Neural cell (in vitro differentiated cells): Measurements from ENCODE around the gene CCT5. TPM values are rescaled to one million over a fixed set of nuclear protein-coding genes. Genes with fewer than 3 reads are reported as not detected.

ENCODE experiments used
- H2AFZ ChIP-seq: fragments of 200-600, 300-800 bp; sonication (generic), shearing (Covaris generic); 2 replicates; pipeline ENCODE4 v1.6.0; 2014; ENCODE audit warnings: low read depth, mild to moderate bottlenecking, antibody characterized with exemption, low read length, moderate library complexity
- H3F3A ChIP-seq: fragments of 200-600 bp; shearing (Covaris generic); 2 replicates; pipeline ENCODE4 v1.6.1; 2016; ENCODE audit warnings: mild to moderate bottlenecking, moderate library complexity, mixed read lengths, antibody characterized with exemption, low read length; ENCODE audit not compliant: insufficient read depth, poor library complexity, severe bottlenecking
- H3K27ac ChIP-seq: fragments of 200-600, 300-800 bp; sonication (generic), shearing (Covaris generic); 2 replicates; pipeline ENCODE4 v1.5.1; 2014; ENCODE audit warnings: mild to moderate bottlenecking, low read length, moderate library complexity
- H3K27me3 ChIP-seq: fragments of 300-800, 200-600 bp; sonication (generic), shearing (Covaris generic); 2 replicates; pipeline ENCODE4 v1.6.0; 2014; ENCODE audit warnings: mild to moderate bottlenecking, low read depth, low read length, moderate library complexity; ENCODE audit not compliant: insufficient read depth
- H3K36me3 ChIP-seq: fragments of 300-800, 200-600 bp; sonication (generic), shearing (Covaris generic); 2 replicates; pipeline ENCODE4 v1.5.1; 2014; ENCODE audit warnings: mild to moderate bottlenecking, antibody characterized with exemption, low read length, moderate library complexity; ENCODE audit not compliant: insufficient read depth
- H3K4me2 ChIP-seq: fragments of 300-800, 200-600 bp; sonication (generic), shearing (Covaris generic); 2 replicates; pipeline ENCODE4 v1.6.0; 2014; ENCODE audit warnings: mild to moderate bottlenecking, low read length
- H3K4me3 ChIP-seq: fragments of 300-800, 200-600 bp; sonication (generic), shearing (Covaris generic); 2 replicates; pipeline ENCODE4 v1.5.1; 2014; ENCODE audit warnings: mild to moderate bottlenecking, low read length, moderate library complexity
- H3K79me2 ChIP-seq: fragments of 200-600 bp; shearing (Covaris generic); replicated peaks from 2 replicates; pipeline ENCODE4 v1.6.0; 2014; ENCODE audit warnings: mild to moderate bottlenecking, low read length, moderate library complexity; ENCODE audit not compliant: insufficient read depth
- H3K9ac ChIP-seq: fragments of 300-800, 200-600 bp; sonication (generic), shearing (Covaris generic); 2 replicates; pipeline ENCODE4 v1.6.1; 2016; ENCODE audit warnings: mild to moderate bottlenecking, low read length, mixed read lengths
- H3K9me2 ChIP-seq: fragments of 200-600 bp; shearing (Covaris generic); 2 replicates; pipeline ENCODE4 v1.6.1; 2016; ENCODE audit warnings: mild to moderate bottlenecking, low read length, mixed read lengths; ENCODE audit not compliant: insufficient read depth
- H3K9me3 ChIP-seq: fragments of 200-600, 300-800 bp; sonication (generic), shearing (Covaris generic); 2 replicates; pipeline ENCODE4 v1.6.1; 2016; ENCODE audit warnings: mild to moderate bottlenecking, mixed run types, low read length, moderate library complexity, mixed read lengths
- H4K20me1 ChIP-seq: fragments of 200-600 bp; shearing (Covaris generic); 2 replicates; pipeline ENCODE4 v1.6.1; 2016; ENCODE audit warnings: mild to moderate bottlenecking, mixed run types; ENCODE audit not compliant: insufficient read depth
- EP300 ChIP-seq: fragments of 450-650 bp; conservative IDR thresholded peaks from 2 replicates; pipeline ENCODE4 v1.6.1; 2014; ENCODE audit warnings: antibody characterized with exemption, mild to moderate bottlenecking, moderate library complexity; ENCODE audit not compliant: poor library complexity, severe bottlenecking
- EZH2 ChIP-seq: fragments of 200-600, 300-800 bp; shearing (Covaris generic), sonication (generic); IDR thresholded peaks from 2 replicates; pipeline ENCODE4 v1.6.1; 2014; ENCODE audit warnings: antibody characterized with exemption, low read length, borderline replicate concordance, mild to moderate bottlenecking; ENCODE audit not compliant: insufficient read depth, poor library complexity, severe bottlenecking
- MXI1 ChIP-seq: fragments of 450-650 bp; conservative IDR thresholded peaks from 2 replicates; pipeline ENCODE4 v1.6.1; 2014; ENCODE audit warnings: antibody characterized with exemption, mild to moderate bottlenecking; ENCODE audit not compliant: poor library complexity, severe bottlenecking
- POLR2AphosphoS5 ChIP-seq: IDR thresholded peaks from 2 replicates; pipeline ENCODE4 v1.6.1; 2012
- RAD21 ChIP-seq: fragments of 450-650 bp; conservative IDR thresholded peaks from 2 replicates; pipeline ENCODE4 v1.6.1; 2014; ENCODE audit warnings: antibody characterized with exemption, mild to moderate bottlenecking, moderate library complexity
- REST ChIP-seq: IDR thresholded peaks from 2 replicates; pipeline ENCODE4 v1.6.1; 2012; ENCODE audit warnings: borderline replicate concordance
- SMC3 ChIP-seq: fragments of 450-650 bp; conservative IDR thresholded peaks from 2 replicates; pipeline ENCODE4 v1.6.1; 2014; ENCODE audit warnings: antibody characterized with exemption, mild to moderate bottlenecking, moderate library complexity; ENCODE audit not compliant: poor library complexity
- TAF1 ChIP-seq: IDR thresholded peaks from 2 replicates; pipeline ENCODE4 v1.6.1; 2012; ENCODE audit warnings: low read depth
- polyA plus RNA-seq: library from polyadenylated mRNA; depleted of rRNA; stranded (reverse); fragments of >200 nt; gene quantifications from 2 replicates; pipeline ENCODE4 v1.2.3, GENCODE V29; 2014
- TF ChIP-seq, protein P1 (sequence below): fragments of 450-650 bp; IDR thresholded peaks from 2 replicates; pipeline ENCODE4 v1.5.1; 2014; ENCODE audit warnings: antibody characterized with exemption, mild to moderate bottlenecking, moderate library complexity; ENCODE audit not compliant: poor library complexity, severe bottlenecking

Gene CCT5
- polyA plus RNA-seq, 1 donor from 2014 or later: 455 TPM

GRCh38 chr5:10233011-10233410, 17.1 kb upstream of the CCT5 start:
- Histone ChIP-seq H4K20me1 (no peaks in the 10 kb centered on the region), H3F3A (no peaks in the 10 kb centered on the region), H3K9me3 (no peaks in the 10 kb centered on the region), H3K27me3 (no peaks in the 10 kb centered on the region), H3K27ac (no peak overlapping the region), H2AFZ (no peak overlapping the region), H3K9ac (no peak overlapping the region), H3K36me3 (no peaks in the 10 kb centered on the region), H3K9me2 (no peaks in the 10 kb centered on the region), H3K79me2 (no peaks in the 10 kb centered on the region), H3K4me3 (no peak overlapping the region), H3K4me2 (no peak overlapping the region)
- TF ChIP-seq RAD21: no peak
- TF ChIP-seq TAF1: no peak
- no peak for TF ChIP-seq REST
- TF ChIP-seq, protein P1, sequence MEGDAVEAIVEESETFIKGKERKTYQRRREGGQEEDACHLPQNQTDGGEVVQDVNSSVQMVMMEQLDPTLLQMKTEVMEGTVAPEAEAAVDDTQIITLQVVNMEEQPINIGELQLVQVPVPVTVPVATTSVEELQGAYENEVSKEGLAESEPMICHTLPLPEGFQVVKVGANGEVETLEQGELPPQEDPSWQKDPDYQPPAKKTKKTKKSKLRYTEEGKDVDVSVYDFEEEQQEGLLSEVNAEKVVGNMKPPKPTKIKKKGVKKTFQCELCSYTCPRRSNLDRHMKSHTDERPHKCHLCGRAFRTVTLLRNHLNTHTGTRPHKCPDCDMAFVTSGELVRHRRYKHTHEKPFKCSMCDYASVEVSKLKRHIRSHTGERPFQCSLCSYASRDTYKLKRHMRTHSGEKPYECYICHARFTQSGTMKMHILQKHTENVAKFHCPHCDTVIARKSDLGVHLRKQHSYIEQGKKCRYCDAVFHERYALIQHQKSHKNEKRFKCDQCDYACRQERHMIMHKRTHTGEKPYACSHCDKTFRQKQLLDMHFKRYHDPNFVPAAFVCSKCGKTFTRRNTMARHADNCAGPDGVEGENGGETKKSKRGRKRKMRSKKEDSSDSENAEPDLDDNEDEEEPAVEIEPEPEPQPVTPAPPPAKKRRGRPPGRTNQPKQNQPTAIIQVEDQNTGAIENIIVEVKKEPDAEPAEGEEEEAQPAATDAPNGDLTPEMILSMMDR: no peak
- no peak for TF ChIP-seq EZH2
- TF ChIP-seq EP300: no peak
- no peak for TF ChIP-seq SMC3
- no peak for TF ChIP-seq POLR2AphosphoS5

GRCh38 chr5:10233505-10233904, 16.6 kb upstream of the CCT5 start:
- Histone ChIP-seq H3K27me3 (no peaks in the 10 kb centered on the region), H3F3A (no peaks in the 10 kb centered on the region), H3K9me3 (no peaks in the 10 kb centered on the region), H3K9ac (no peak overlapping the region), H4K20me1 (no peaks in the 10 kb centered on the region), H3K36me3 (no peaks in the 10 kb centered on the region), H3K4me3 (no peak overlapping the region), H3K9me2 (no peaks in the 10 kb centered on the region), H3K79me2 (no peaks in the 10 kb centered on the region), H3K4me2 (no peak overlapping the region), H3K27ac (no peak overlapping the region), H2AFZ (no peak overlapping the region)
- TF ChIP-seq EZH2 (no peak), RAD21 (peak; percentile 74), MXI1 (no peak), SMC3 (peak; percentile 72)
- TF ChIP-seq, protein P1: peak; percentile 57
